Caco-2 (cell line): Measurements from ENCODE around the gene PPM1E. TPM values are rescaled to one million over a fixed set of nuclear protein-coding genes. Genes with fewer than 3 reads are reported as not detected.
"Not testable (repeated sequence)": the region's sequence is repeated elsewhere in the genome, so short reads cannot be mapped to it uniquely, and the experiment has no call there.

Experiments
- BruUV-seq: library from RNA; stranded (reverse); fragments of 400-500 nt; replicated peaks from 2 replicates; lab custom pipeline; 2021; lab: Mats Ljungman, UMichigan
- CTCF ChIA-PET: fragments of 300-600 bp; sonication (Branson Sonifier 250); formaldehyde crosslinking; loops from one replicate; lab custom pipeline; 2022; ENCODE audit warnings: antibody characterized with exemption; lab: Charles Lee
- POLR2A ChIA-PET: fragments of 300-600 bp; sonication (Branson Sonifier 250); formaldehyde crosslinking; loops from one replicate; lab custom pipeline; 2022; ENCODE audit warnings: antibody characterized with exemption; lab: Charles Lee
- DNase-seq, 2 experiments: peaks; one replicate each; pipeline versions ENCODE4 v3.0.0 to v3.0.0-alpha.2; 2020 to 2022
- H3K27me3 ChIP-seq: replicated peaks from 2 replicates; pipeline ENCODE4 v1.6.0; 2011; ENCODE audit warnings: low read length; ENCODE audit not compliant: control insufficient read depth, insufficient read depth
- H3K36me3 ChIP-seq: 2 replicates; pipeline ENCODE4 v1.5.1; 2011; ENCODE audit warnings: low read length; ENCODE audit not compliant: control insufficient read depth, insufficient read depth
- H3K4me1 ChIP-seq: fragments of 250-450 bp; sonication (Bioruptor Pico); 2 replicates; pipeline ENCODE4 v1.5.1; 2020; ENCODE audit warnings: mild to moderate bottlenecking
- H3K4me3 ChIP-seq: 2 replicates; pipeline ENCODE4 v1.5.1; 2011; ENCODE audit warnings: low read depth, mild to moderate bottlenecking, control low read depth, low read length
- H3K9me3 ChIP-seq: fragments of 250-450 bp; sonication (Bioruptor Pico); 2 replicates; pipeline ENCODE4 v1.5.1; 2020; ENCODE audit warnings: mild to moderate bottlenecking, moderate library complexity
- H3K27ac Mint-ChIP-seq: one replicate; pipeline ENCODE4 v1.8.0; 2022; ENCODE audit warnings: mixed read lengths; ENCODE audit not compliant: unreplicated experiment
- H3K27me3 Mint-ChIP-seq: one replicate; pipeline ENCODE4 v1.8.0; 2022; ENCODE audit warnings: mixed read lengths; ENCODE audit not compliant: insufficient read depth, unreplicated experiment
- H3K36me3 Mint-ChIP-seq: one replicate; pipeline ENCODE4 v1.8.0; 2022; ENCODE audit warnings: mild to moderate bottlenecking, mixed read lengths; ENCODE audit not compliant: insufficient read depth, unreplicated experiment
- H3K4me1 Mint-ChIP-seq: one replicate; pipeline ENCODE4 v1.8.0; 2022; ENCODE audit warnings: low read depth, mixed read lengths; ENCODE audit not compliant: unreplicated experiment
- H3K4me3 Mint-ChIP-seq: one replicate; pipeline ENCODE4 v1.8.0; 2022; ENCODE audit warnings: mild to moderate bottlenecking, moderate library complexity, mixed read lengths; ENCODE audit not compliant: unreplicated experiment
- H3K9me3 Mint-ChIP-seq: one replicate; pipeline ENCODE4 v1.8.0; 2022; ENCODE audit warnings: mixed read lengths; ENCODE audit not compliant: unreplicated experiment
- CTCF ChIP-seq, 2 experiments: fragments of 200-600 bp in 1 of 2; IDR thresholded peaks; 1 replicate in 1 of 2; 2 replicates in 1 of 2; pipeline versions ENCODE4 v1.5.1 to v1.8.0; 2011 to 2022; ENCODE audit warnings: antibody characterized with exemption in 1 of 2, control low read depth in 1 of 2, inconsistent platforms in 1 of 2, low read depth in 1 of 2, low read length in 1 of 2, mild to moderate bottlenecking in 1 of 2, moderate library complexity in 1 of 2; ENCODE audit not compliant: insufficient read depth in 1 of 2, severe bottlenecking in 1 of 2, unreplicated experiment in 1 of 2
- intact Hi-C: fragments of 100-400 bp; cut with micrococcal nuclease; formaldehyde crosslinking; loops from one replicate; pipeline ENCODE4 v1.10.0; 2022; ENCODE audit not compliant: unreplicated experiment
- total RNA-seq: library from RNA; stranded (reverse); gene quantifications from 2 replicates; pipeline ENCODE4 v1.2.3, GENCODE V29; 2022

PPM1E gene
- total RNA-seq, 1 experiment from 2014 or later: 0.09 TPM

DNA sequence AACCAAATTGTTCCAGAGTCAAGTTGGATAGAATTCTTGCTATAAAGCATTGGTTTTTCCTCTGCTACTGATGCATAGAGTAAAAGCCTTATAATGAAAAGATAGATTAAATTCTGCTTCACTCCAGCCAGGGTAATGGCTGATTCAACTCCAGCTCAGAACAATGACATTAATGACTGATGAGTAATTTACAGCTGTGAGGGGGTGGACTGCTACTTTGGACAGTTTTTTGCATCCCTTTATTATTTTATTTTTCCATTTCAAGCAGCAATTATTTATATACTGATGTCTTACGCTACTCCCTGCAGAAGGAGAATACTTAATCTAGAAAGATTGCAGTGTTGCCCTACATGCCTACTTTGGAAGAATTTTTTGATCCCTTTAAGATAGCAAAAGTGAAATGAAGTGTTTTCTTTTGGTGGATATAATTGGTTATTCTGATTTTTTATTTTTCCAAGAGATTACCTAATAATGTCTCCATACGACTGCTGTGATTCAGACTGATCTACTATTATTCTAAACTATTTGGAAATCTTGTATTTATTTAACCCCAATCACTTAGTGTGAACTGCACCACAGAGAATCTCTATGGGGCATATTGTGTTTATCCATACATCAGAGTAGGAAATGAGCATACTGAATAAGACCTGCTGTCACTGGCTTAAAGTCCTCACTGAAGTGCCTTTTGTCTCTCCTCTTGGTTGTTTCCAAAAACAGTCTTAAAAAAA, 201.5 kb downstream of the PPM1E start:
- no peak overlapping the region for H3K4me3 Mint-ChIP-seq
- CTCF ChIA-PET: no interaction called here

DNA sequence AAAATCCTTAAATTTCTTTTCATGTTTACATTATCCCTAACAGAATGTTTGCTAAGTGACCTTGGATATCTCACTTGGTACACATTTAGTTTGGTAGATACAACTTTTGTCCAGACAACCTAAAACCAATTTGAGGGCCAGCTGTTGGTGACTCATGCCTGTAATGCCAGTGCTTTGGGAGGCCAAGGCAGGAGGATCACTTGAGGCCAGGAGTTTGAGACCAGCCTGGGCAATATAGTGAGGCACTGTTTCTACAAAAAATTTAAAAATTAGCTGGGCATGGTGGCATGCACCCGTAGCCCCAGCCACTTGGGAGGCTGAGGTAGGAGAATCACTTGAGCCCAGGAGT, 202.0 kb downstream of the PPM1E start:
- H3K9me3 ChIP-seq, H3K27me3 Mint-ChIP-seq, H3K27me3 ChIP-seq, H3K4me1 ChIP-seq, H3K27ac Mint-ChIP-seq, DNase-seq, H3K36me3 Mint-ChIP-seq, H3K4me3 Mint-ChIP-seq, CTCF ChIA-PET, POLR2A ChIA-PET, intact Hi-C loops, H3K36me3 ChIP-seq, H3K4me1 Mint-ChIP-seq, H3K4me3 ChIP-seq, BruUV-seq: not testable (repeated sequence)
- peaks cover 12% of the 10 kb centered on the region for H3K9me3 Mint-ChIP-seq

More for the DNA sequence above, 201.5 kb downstream of the PPM1E start:
- no TSS peak for BruUV-seq
- no peak for DNase-seq
- H3K9me3 Mint-ChIP-seq: peaks cover 12% of the 10 kb centered on the region
- Histone ChIP-seq H3K9me3 (no peaks in the 10 kb centered on the region), H3K36me3 (no peaks in the 10 kb centered on the region), H3K4me1 (no peaks in the 10 kb centered on the region), H3K27me3 (no peaks in the 10 kb centered on the region), H3K4me3 (no peak overlapping the region)
- POLR2A ChIA-PET: no interaction called here
- intact Hi-C loops: no loop called here
- no peaks in the 10 kb centered on the region for H3K36me3 Mint-ChIP-seq
- H3K27me3 Mint-ChIP-seq: peaks cover 2% of the 10 kb centered on the region
- H3K27ac Mint-ChIP-seq: no peak overlapping the region
- no peak for TF ChIP-seq CTCF (IDR thresholded peaks at IDR 0.05; ENCODE audit: insufficient read depth in 1 of 2, low read depth in 1 of 2, low read length in 1 of 2, severe bottlenecking in 1 of 2, unreplicated experiment in 1 of 2)
- peaks cover 6% of the 10 kb centered on the region for H3K4me1 Mint-ChIP-seq

- Histone ChIP-seq H3K4me3 (no peak overlapping the region), H3K4me1 (no peaks in the 10 kb centered on the region), H3K36me3 (no peaks in the 10 kb centered on the region), H3K27me3 (no peaks in the 10 kb centered on the region), H3K9me3 (no peaks in the 10 kb centered on the region)
- H3K9me3 Mint-ChIP-seq: no peaks in the 10 kb centered on the region
- peaks cover 6% of the 10 kb centered on the region for H3K4me1 Mint-ChIP-seq
- H3K27ac Mint-ChIP-seq: no peak overlapping the region
- no peaks in the 10 kb centered on the region for H3K36me3 Mint-ChIP-seq
- CTCF ChIA-PET: interaction anchor here (1.0 to 1.5 kb wide), 3 partner anchors 9 to 249 kb away, joined by 3 to 8 read pairs (median 5); no protein-coding TSS in a partner anchor
- intact Hi-C loops: loop anchor here (1.0 kb wide), 1 partner anchor 45 kb away; no protein-coding TSS in a partner anchor
- H3K27me3 Mint-ChIP-seq: no peaks in the 10 kb centered on the region
- peak in 1 of 2 experiments; percentile 28 for TF ChIP-seq CTCF (IDR thresholded peaks at IDR 0.05; ENCODE audit: insufficient read depth in 1 of 2, low read depth in 1 of 2, low read length in 1 of 2, severe bottlenecking in 1 of 2, unreplicated experiment in 1 of 2)
- POLR2A ChIA-PET: no interaction called here
- BruUV-seq: no TSS peak
- DNase-seq: peak in 1 of 2 experiments; percentile 47
- H3K4me3 Mint-ChIP-seq: no peak overlapping the region
Measured at GRCh38 chr17:58960068-58960467, 204.4 kb downstream of the PPM1E start.
